Neural progenitor cell (in vitro differentiated cells): ENCODE results near the gene WFIKKN1. TPM values are rescaled to one million over a fixed set of nuclear protein-coding genes. Genes with fewer than 3 reads are reported as not detected.

Experiments used
- DNase-seq: peaks from one replicate; pipeline ENCODE4 v3.0.0-alpha.2; 2016; ENCODE audit warnings: low spot score
- H2AFZ ChIP-seq: fragments of 200-600 bp; sonication (generic); replicated peaks from 2 replicates; pipeline ENCODE4 v1.6.1; 2016; ENCODE audit warnings: antibody characterized with exemption
- H3F3A ChIP-seq: fragments of 200-600 bp; sonication (generic); 2 replicates; pipeline ENCODE4 v1.6.1; 2016; ENCODE audit warnings: antibody characterized with exemption, low read depth
- H3K27ac ChIP-seq: fragments of 200-600 bp; sonication (generic); 2 replicates; pipeline ENCODE4 v1.5.1; 2016; ENCODE audit warnings: mild to moderate bottlenecking
- H3K27me3 ChIP-seq: fragments of 200-600 bp; sonication (generic); 2 replicates; pipeline ENCODE4 v1.6.1; 2016; ENCODE audit warnings: mild to moderate bottlenecking, moderate library complexity
- H3K36me3 ChIP-seq: fragments of 200-600 bp; sonication (generic); 2 replicates; pipeline ENCODE4 v1.5.1; 2016
- H3K4me1 ChIP-seq: fragments of 200-600 bp; sonication (generic); 2 replicates; pipeline ENCODE4 v1.6.1; 2016; ENCODE audit warnings: mixed run types
- H3K4me2 ChIP-seq: fragments of 200-600 bp; sonication (generic); 2 replicates; pipeline ENCODE4 v1.6.1; 2016
- H3K4me3 ChIP-seq: fragments of 200-600 bp; sonication (generic); 2 replicates; pipeline ENCODE4 v1.5.1; 2016
- H3K79me2 ChIP-seq: fragments of 200-600 bp; sonication (generic); 2 replicates; pipeline ENCODE4 v1.6.1; 2016; ENCODE audit warnings: low read depth
- H3K9ac ChIP-seq: fragments of 200-600 bp; sonication (generic); 2 replicates; pipeline ENCODE4 v1.6.1; 2016
- H3K9me3 ChIP-seq: fragments of 200-600 bp; sonication (generic); 2 replicates; pipeline ENCODE4 v1.5.1; 2016; ENCODE audit warnings: low read depth
- H4K20me1 ChIP-seq: fragments of 200-600 bp; sonication (generic); 2 replicates; pipeline ENCODE4 v1.6.1; 2016; ENCODE audit warnings: low read depth
- H3K27ac Mint-ChIP-seq: 3 replicates; pipeline ENCODE4 v1.8.0; 2021; ENCODE audit warnings: mixed read lengths
- H3K27me3 Mint-ChIP-seq: 2 replicates; pipeline ENCODE4 v1.8.0; 2022; ENCODE audit warnings: low read depth, mild to moderate bottlenecking, inconsistent platforms, moderate library complexity, mixed read lengths; ENCODE audit not compliant: insufficient read depth
- H3K36me3 Mint-ChIP-seq: 3 replicates; pipeline ENCODE4 v1.8.0; 2021; ENCODE audit warnings: mixed read lengths
- H3K4me1 Mint-ChIP-seq: 3 replicates; pipeline ENCODE4 v1.8.0; 2021; ENCODE audit warnings: mixed read lengths
- H3K4me3 Mint-ChIP-seq: 3 replicates; pipeline ENCODE4 v1.8.0; 2021; ENCODE audit warnings: mild to moderate bottlenecking, moderate library complexity, mixed read lengths
- H3K9me3 Mint-ChIP-seq: 3 replicates; pipeline ENCODE4 v1.8.0; 2020; ENCODE audit warnings: mixed read lengths
- CTCF ChIP-seq: fragments of 200-600 bp; sonication (generic); IDR thresholded peaks from 2 replicates; pipeline ENCODE4 v1.5.1; 2017; ENCODE audit warnings: antibody characterized with exemption, mild to moderate bottlenecking
- EZH2 ChIP-seq: fragments of 200-600 bp; sonication (generic); IDR thresholded peaks from 2 replicates; pipeline ENCODE4 v1.6.1; 2017; ENCODE audit warnings: antibody characterized with exemption, mild to moderate bottlenecking, moderate library complexity
- EZH2phosphoT487 ChIP-seq: fragments of 200-600 bp; sonication (generic); IDR thresholded peaks from 2 replicates; pipeline ENCODE4 v1.6.1; 2017; ENCODE audit warnings: antibody characterized with exemption
- total RNA-seq: library from RNA; depleted of rRNA; stranded (reverse); fragments of >200 nt; gene quantifications from 2 replicates; pipeline ENCODE4 v1.2.3, GENCODE V29; 2015; ENCODE audit warnings: low replicate concordance

WFIKKN1 gene
- total RNA-seq, 1 donor from 2014 or later: 5.9 TPM

- H3K27ac ChIP-seq: no peak within 1 kb of the TSS
- H3K36me3 ChIP-seq: no peaks in the 10 kb centered on the region
- peaks cover 26% of the 10 kb centered on the region for H3K4me1 Mint-ChIP-seq
- H3K9me3 ChIP-seq: no peaks in the 10 kb centered on the region
- H3K9ac ChIP-seq: peak within 1 kb of the TSS; percentile 24
- TF ChIP-seq EZH2 (no peak), EZH2phosphoT487 (no peak), CTCF (no peak)
- peak; percentile 98 for DNase-seq
- H3K27ac Mint-ChIP-seq: peak within 1 kb of the TSS; percentile 97
- peaks cover 12% of the 10 kb centered on the region for H3K79me2 ChIP-seq
- peaks cover 28% of the 10 kb centered on the region for H3F3A ChIP-seq
- H3K4me3 Mint-ChIP-seq: peak within 1 kb of the TSS; percentile 95
- peak within 1 kb of the TSS; percentile 86 for H2AFZ ChIP-seq
- H4K20me1 ChIP-seq: peaks cover 23% of the 10 kb centered on the region
- H3K36me3 Mint-ChIP-seq: peaks cover 3% of the 10 kb centered on the region
- H3K27me3 Mint-ChIP-seq: peaks cover 13% of the 10 kb centered on the region
- H3K9me3 Mint-ChIP-seq: peaks cover 3% of the 10 kb centered on the region
- peak within 1 kb of the TSS; percentile 79 for H3K4me3 ChIP-seq
- peaks cover 5% of the 10 kb centered on the region for H3K27me3 ChIP-seq
- H3K4me1 ChIP-seq: peaks cover 22% of the 10 kb centered on the region
- H3K4me2 ChIP-seq: peak within 1 kb of the TSS; percentile 83
These were observed 5.7 kb downstream of the WFIKKN1 start, which contains the start of gene METTL26 for GRCh38 chr16:636206-637080. Gene METTL26, minus strand, starts transcription at chr16:636305. Its CDS starts 15 bp downstream, at chr16:636290.

GRCh38 chr16:637081-638018 lies 6.6 kb downstream of the WFIKKN1 start:
- H3K9me3 Mint-ChIP-seq: peaks cover 3% of the 10 kb centered on the region
- H3K36me3 Mint-ChIP-seq: peaks cover 3% of the 10 kb centered on the region
- Histone ChIP-seq H3K4me3 (peak overlapping the region; percentile 79), H3K9ac (no peak overlapping the region), H4K20me1 (peaks cover 19% of the 10 kb centered on the region), H2AFZ (peak overlapping the region; percentile 86), H3K4me1 (peaks cover 18% of the 10 kb centered on the region), H3K79me2 (peaks cover 12% of the 10 kb centered on the region), H3K9me3 (no peaks in the 10 kb centered on the region), H3F3A (peaks cover 29% of the 10 kb centered on the region), H3K27ac (no peak overlapping the region), H3K36me3 (no peaks in the 10 kb centered on the region), H3K27me3 (peaks cover 14% of the 10 kb centered on the region), H3K4me2 (peak overlapping the region; percentile 83)
- TF ChIP-seq EZH2phosphoT487: no peak
- TF ChIP-seq CTCF: no peak
- no peak for TF ChIP-seq EZH2
- H3K4me3 Mint-ChIP-seq: peak overlapping the region; percentile 95
- peaks cover 24% of the 10 kb centered on the region for H3K4me1 Mint-ChIP-seq
- no peak overlapping the region for H3K27ac Mint-ChIP-seq
- peak; percentile 73 for DNase-seq
- peaks cover 13% of the 10 kb centered on the region for H3K27me3 Mint-ChIP-seq

GRCh38 chr16:638034-638543 lies 7.3 kb downstream of the WFIKKN1 start:
- Histone ChIP-seq H3K9ac (no peak overlapping the region), H3K36me3 (no peaks in the 10 kb centered on the region), H3K4me3 (no peak overlapping the region), H3K27me3 (peaks cover 21% of the 10 kb centered on the region), H3F3A (peaks cover 35% of the 10 kb centered on the region), H3K4me2 (peak overlapping the region; percentile 76), H3K79me2 (peaks cover 12% of the 10 kb centered on the region), H3K9me3 (no peaks in the 10 kb centered on the region), H3K4me1 (peaks cover 17% of the 10 kb centered on the region), H3K27ac (no peak overlapping the region), H2AFZ (no peak overlapping the region), H4K20me1 (peaks cover 23% of the 10 kb centered on the region)
- TF ChIP-seq EZH2phosphoT487: no peak
- TF ChIP-seq EZH2: no peak
- TF ChIP-seq CTCF: no peak
- H3K4me1 Mint-ChIP-seq: peaks cover 27% of the 10 kb centered on the region
- peaks cover 3% of the 10 kb centered on the region for H3K9me3 Mint-ChIP-seq
- peak overlapping the region; percentile 73 for H3K4me3 Mint-ChIP-seq
- peaks cover 13% of the 10 kb centered on the region for H3K27me3 Mint-ChIP-seq
- no peak overlapping the region for H3K27ac Mint-ChIP-seq
- peaks cover 3% of the 10 kb centered on the region for H3K36me3 Mint-ChIP-seq
- DNase-seq: no peak
